Measurements from ENCODE around the gene VCX2. TPM values are rescaled to one million over a fixed set of nuclear protein-coding genes. Genes with fewer than 3 reads are reported as not detected.

VCX2 gene
- total RNA-seq, 1 donor from 2014 or later = not detected

DNA sequence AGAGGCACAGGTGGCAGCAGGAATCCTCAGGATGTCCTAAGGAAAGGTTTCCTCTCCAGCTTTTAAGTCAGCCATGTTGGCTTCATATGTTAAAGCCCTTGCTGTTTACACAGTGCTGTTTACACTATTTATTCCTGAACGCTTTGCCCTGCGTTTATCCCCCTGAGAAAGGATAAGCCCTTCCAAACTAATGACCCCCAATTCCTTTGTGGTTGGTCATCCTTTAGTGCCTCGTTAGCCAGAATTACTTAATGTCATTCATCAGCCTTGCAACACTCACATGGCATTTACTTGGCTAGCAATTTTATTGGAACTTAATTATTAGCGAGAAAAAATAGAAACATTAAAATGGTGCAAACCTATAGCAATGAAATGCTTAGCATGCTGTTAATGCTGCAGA is 23.8 kb downstream of the VCX2 start:
- no peak for DNase-seq (ENCODE audit: low read depth)
- no peaks in the 10 kb centered on the region for H3K36me3 ChIP-seq (ENCODE audit: control insufficient read depth, insufficient read depth, low read length)
- H3K4me3 ChIP-seq (ENCODE audit: low read depth, low read length) = no peak overlapping the region
- TF ChIP-seq, protein P1, sequence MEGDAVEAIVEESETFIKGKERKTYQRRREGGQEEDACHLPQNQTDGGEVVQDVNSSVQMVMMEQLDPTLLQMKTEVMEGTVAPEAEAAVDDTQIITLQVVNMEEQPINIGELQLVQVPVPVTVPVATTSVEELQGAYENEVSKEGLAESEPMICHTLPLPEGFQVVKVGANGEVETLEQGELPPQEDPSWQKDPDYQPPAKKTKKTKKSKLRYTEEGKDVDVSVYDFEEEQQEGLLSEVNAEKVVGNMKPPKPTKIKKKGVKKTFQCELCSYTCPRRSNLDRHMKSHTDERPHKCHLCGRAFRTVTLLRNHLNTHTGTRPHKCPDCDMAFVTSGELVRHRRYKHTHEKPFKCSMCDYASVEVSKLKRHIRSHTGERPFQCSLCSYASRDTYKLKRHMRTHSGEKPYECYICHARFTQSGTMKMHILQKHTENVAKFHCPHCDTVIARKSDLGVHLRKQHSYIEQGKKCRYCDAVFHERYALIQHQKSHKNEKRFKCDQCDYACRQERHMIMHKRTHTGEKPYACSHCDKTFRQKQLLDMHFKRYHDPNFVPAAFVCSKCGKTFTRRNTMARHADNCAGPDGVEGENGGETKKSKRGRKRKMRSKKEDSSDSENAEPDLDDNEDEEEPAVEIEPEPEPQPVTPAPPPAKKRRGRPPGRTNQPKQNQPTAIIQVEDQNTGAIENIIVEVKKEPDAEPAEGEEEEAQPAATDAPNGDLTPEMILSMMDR (IDR thresholded peaks at IDR 0.05; ENCODE audit: insufficient read depth, low read length, poor library complexity, severe bottlenecking) = no peak
- no peaks in the 10 kb centered on the region for H3K27me3 ChIP-seq (ENCODE audit: control insufficient read depth, insufficient read depth, low read length)

DNA sequence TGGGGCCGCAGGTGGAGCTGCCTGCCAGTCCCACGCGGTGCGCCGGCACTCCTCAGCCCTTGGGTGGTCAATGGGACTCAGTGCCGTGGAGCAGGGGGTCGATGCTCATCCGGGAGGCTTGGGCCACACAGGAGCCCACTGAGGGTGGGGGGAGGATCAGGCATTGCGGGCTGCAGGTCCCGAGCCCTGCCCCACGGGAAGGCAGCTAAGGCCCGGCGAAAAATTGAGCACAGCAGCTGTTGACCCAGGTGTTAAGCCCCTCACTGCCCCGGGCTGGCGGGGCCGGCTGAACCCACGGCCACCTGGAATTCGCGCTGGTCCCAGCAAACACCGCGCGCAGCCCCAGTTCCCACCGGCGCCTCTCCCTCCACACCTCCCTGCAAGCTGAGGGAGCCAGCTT is 26.1 kb downstream of the VCX2 start:
- no peaks in the 10 kb centered on the region for H3K27me3 ChIP-seq (ENCODE audit: control insufficient read depth, insufficient read depth, low read length)
- no peak overlapping the region for H3K4me3 ChIP-seq (ENCODE audit: low read depth, low read length)
- TF ChIP-seq, protein P1 (IDR thresholded peaks at IDR 0.05; ENCODE audit: insufficient read depth, low read length, poor library complexity, severe bottlenecking) = no peak
- H3K36me3 ChIP-seq (ENCODE audit: control insufficient read depth, insufficient read depth, low read length) = no peaks in the 10 kb centered on the region
- no peak for DNase-seq (ENCODE audit: low read depth)

DNA sequence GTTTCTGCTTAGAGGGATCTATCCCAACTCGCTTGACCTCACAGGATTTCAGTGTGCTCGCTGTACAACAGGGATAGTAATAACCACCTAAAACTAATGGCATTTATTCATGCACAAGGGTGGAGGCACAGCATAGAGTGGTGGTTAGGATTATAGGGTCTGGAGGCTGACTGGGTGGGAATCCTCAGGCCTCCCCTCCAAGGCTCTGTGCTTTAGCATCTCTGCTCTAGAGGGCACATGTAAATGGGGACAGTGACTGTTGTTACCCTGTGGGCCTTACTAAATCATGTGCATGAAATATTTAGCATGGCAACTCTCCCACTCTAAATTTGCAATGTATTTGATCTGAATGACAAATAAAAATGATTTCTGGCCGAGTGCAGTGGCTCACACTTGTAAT is 29.2 kb downstream of the VCX2 start:
- DNase-seq (ENCODE audit: low read depth) = no peak
- H3K36me3 ChIP-seq (ENCODE audit: control insufficient read depth, insufficient read depth, low read length) = no peaks in the 10 kb centered on the region
- TF ChIP-seq, protein P1 (IDR thresholded peaks at IDR 0.05; ENCODE audit: insufficient read depth, low read length, poor library complexity, severe bottlenecking) = no peak
- H3K4me3 ChIP-seq (ENCODE audit: low read depth, low read length) = no peak overlapping the region
- no peaks in the 10 kb centered on the region for H3K27me3 ChIP-seq (ENCODE audit: control insufficient read depth, insufficient read depth, low read length)

DNA sequence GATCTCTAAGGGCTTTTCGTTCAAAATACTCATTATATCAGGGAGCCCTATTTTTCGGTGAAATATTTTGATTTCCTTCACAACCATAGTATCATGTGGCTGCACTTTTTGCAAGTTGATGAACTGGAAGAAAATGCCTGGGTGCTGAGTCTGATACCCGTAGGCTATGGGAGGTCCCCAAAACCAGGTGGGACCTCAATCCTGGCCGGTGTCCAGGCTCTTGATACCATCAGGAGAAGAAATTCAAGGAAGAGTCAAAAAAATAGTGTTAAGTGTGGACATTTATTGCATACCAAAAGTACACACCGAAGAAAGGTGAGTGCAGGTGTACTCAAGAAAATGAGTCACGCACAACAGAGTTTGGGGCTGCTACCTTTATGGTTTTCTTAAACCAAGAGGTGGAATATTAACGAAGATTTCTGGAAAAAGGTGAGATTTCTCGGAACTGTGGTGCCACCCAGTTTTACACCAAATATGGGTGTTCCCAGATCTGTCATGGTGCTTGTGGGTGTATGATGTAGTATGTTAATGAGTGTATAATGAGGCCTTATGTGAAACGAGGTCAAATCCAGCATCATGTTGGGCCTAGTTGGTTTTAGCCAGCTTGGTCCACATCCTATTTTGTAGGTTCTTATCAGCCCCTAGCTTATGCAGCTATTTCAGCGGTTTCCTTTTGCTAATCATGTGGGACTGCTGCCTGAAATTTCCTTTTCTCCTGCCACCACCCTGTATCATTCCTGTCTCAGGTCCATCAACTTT is 29.9 kb downstream of the VCX2 start:
- TF ChIP-seq, protein P1 (IDR thresholded peaks at IDR 0.05; ENCODE audit: insufficient read depth, low read length, poor library complexity, severe bottlenecking) = no peak
- Histone ChIP-seq H3K36me3 (ENCODE audit: control insufficient read depth, insufficient read depth, low read length) (no peaks in the 10 kb centered on the region), H3K27me3 (ENCODE audit: control insufficient read depth, insufficient read depth, low read length) (no peaks in the 10 kb centered on the region), H3K4me3 (ENCODE audit: low read depth, low read length) (no peak overlapping the region)
- no peak for DNase-seq (ENCODE audit: low read depth)

DNA sequence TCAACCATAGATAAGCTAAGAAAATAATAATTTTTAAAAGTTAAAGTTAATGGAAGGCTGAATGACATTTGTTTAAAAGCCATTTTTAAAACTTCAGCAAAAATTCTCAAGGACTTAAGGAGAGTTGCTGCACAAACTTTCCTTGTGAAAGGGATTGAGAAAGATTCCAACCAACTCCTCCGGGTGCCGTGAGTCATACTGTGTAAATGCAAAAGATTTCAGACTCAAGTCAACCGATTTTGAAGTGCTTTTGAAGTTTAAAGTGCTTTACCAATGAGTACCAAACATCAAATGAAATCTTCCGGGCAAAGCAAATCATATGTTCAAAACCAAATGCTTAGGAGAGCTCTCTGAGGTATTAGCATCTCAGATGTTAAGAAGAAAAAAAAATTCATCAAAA is 31.4 kb downstream of the VCX2 start:
- TF ChIP-seq, protein P1 (IDR thresholded peaks at IDR 0.05; ENCODE audit: insufficient read depth, low read length, poor library complexity, severe bottlenecking) = no peak
- DNase-seq (ENCODE audit: low read depth) = no peak
- Histone ChIP-seq H3K36me3 (ENCODE audit: control insufficient read depth, insufficient read depth, low read length) (no peaks in the 10 kb centered on the region), H3K27me3 (ENCODE audit: control insufficient read depth, insufficient read depth, low read length) (no peaks in the 10 kb centered on the region), H3K4me3 (ENCODE audit: low read depth, low read length) (no peak overlapping the region)

DNA sequence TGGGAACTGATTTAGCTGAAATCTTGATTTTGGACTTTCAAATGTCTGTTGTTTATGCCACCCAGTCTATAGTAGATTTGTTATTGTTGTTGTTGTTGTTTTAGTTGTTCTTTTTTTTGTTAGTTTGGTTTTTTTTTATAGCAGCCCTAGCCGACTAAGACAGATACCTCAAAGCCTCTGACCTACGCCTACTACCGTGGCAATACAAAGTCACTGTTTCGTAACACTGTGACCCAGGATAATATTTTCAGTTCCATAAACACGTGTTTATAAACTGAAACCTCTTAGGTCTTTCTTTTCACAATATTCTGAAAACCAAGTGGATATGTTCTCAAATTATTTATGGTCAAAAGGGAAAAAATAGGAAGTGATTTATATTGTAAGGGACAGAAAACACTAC is 32.8 kb downstream of the VCX2 start:
- TF ChIP-seq, protein P1 (IDR thresholded peaks at IDR 0.05; ENCODE audit: insufficient read depth, low read length, poor library complexity, severe bottlenecking) = no peak
- Histone ChIP-seq H3K4me3 (ENCODE audit: low read depth, low read length) (no peak overlapping the region), H3K27me3 (ENCODE audit: control insufficient read depth, insufficient read depth, low read length) (no peaks in the 10 kb centered on the region), H3K36me3 (ENCODE audit: control insufficient read depth, insufficient read depth, low read length) (no peaks in the 10 kb centered on the region)
- no peak for DNase-seq (ENCODE audit: low read depth)
